GM12872 (cell line): ENCODE results near the gene SCMH1.
A peak's percentile ranks its signal among the peaks of the same experiment; 100 is the strongest.

Experiments used
- TF ChIP-seq, protein P1 (sequence below): IDR thresholded peaks from 3 replicates; pipeline ENCODE4 v1.5.1; 2011; ENCODE audit warnings: low read depth, mild to moderate bottlenecking, low read length, moderate library complexity; ENCODE audit not compliant: insufficient read depth

The SCMH1 gene

DNA sequence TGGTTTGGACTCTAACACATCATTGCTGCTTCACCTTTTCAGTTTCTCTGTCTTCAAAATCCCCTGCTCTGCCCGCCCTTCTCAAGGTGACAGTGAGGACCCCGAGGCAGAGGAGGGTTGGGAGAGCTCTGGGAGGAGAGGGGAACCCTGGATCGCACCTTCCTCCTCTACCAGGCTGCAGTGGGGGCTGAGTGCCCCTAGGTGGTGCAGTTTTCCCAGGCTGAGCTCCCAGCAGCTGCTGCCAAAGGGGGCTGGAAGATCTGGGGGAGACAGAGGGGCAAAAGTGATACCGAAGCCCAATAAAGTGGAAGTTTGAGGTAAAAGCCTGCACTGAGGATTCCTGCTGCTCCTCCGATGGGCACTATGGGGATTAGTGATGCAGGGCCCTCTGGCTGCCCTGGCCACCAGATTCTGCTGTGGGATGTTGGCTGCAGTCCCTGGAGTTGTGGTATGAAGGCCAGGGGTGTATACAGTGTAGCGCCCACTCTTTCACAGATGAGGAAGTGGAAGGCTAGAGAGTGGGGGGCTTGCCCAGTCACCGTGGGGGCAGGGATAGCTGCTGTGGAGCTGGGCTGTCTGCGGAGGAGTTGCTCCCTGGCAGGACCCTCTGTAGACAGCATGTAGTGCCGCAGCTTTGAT, 40.7 kb upstream of the SCMH1 start:
- TF ChIP-seq, protein P1, sequence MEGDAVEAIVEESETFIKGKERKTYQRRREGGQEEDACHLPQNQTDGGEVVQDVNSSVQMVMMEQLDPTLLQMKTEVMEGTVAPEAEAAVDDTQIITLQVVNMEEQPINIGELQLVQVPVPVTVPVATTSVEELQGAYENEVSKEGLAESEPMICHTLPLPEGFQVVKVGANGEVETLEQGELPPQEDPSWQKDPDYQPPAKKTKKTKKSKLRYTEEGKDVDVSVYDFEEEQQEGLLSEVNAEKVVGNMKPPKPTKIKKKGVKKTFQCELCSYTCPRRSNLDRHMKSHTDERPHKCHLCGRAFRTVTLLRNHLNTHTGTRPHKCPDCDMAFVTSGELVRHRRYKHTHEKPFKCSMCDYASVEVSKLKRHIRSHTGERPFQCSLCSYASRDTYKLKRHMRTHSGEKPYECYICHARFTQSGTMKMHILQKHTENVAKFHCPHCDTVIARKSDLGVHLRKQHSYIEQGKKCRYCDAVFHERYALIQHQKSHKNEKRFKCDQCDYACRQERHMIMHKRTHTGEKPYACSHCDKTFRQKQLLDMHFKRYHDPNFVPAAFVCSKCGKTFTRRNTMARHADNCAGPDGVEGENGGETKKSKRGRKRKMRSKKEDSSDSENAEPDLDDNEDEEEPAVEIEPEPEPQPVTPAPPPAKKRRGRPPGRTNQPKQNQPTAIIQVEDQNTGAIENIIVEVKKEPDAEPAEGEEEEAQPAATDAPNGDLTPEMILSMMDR: peak; percentile 96

DNA sequence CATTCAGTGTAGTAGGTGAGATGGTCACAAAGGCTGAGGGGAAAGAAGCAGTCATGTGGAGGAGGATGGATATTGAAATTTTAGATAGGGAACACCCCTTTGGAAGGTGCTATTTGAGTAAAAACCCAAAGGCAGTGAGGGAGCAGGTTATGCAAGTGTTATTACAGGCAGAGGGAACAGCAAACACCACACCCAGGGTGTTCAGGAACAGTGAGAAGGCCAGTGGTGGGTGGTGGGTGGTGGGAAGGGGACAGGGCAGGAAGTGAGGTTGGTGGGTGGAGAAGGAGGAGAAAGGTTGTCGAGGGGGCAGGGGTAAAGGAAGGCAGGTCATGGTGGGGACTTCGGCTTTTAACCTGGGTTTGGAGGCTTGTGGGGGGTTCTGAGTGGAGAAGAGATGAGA, 39.2 kb upstream of the SCMH1 start:
- TF ChIP-seq, protein P1: no peak

DNA sequence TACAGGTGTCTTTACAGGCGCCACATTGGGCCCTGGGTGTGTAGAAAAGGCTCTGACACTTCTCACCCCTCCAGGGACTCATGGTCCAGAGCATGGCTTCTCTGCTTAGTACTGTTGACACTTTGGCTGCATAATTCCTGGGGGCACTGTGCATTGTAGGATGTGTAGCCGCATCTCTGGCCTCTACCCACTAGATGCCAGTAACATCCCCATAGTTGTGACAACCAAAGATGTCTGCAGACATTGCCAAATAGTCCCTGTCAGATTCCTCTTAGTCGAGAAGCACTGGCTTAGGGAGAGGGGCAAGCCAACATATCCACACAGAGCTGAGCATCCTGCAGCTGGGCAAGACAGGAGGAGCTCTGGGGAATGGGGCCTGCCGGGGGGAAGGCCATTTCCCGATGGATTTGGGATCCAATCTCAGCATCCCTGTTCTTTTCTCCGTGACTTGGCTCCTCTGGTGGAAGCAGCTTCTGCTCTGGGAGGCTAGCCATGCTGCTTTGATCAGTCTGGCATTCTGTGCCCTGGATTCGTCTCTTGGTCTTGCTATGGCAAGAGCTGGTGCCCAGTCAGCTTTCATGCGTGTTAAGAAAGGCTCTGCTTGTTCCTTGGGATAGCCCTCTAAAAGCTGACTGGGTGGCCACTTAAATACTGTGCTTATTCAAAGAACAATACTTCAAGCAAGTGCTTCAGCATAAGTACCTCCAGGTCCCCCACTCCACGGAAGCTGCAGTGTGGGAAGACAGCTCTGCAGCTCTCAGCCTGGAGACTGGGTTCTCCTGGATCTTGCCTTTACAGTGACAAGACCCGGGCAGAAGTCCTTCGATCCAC, 38.3 kb upstream of the SCMH1 start:
- TF ChIP-seq, protein P1: no peak

DNA sequence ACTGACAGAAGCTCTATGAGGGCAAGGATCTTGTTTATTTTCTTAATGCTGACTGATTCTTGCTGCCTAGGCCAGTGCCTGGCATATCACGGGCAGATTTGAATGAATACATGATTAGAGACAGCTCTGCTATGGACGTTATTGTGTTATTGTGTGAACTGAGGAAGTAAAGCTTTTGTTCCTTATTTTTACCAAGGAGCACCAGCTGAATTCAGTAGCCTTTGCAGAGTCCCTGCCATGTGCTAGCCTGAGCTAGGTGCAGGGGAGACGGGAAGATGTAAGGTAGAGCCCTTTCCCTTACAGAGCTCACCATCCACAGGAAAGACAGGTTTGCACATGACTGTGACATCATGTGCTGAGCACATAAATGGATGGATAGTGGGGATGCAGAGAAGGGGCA, 36.0 kb upstream of the SCMH1 start:
- TF ChIP-seq, protein P1: no peak

DNA sequence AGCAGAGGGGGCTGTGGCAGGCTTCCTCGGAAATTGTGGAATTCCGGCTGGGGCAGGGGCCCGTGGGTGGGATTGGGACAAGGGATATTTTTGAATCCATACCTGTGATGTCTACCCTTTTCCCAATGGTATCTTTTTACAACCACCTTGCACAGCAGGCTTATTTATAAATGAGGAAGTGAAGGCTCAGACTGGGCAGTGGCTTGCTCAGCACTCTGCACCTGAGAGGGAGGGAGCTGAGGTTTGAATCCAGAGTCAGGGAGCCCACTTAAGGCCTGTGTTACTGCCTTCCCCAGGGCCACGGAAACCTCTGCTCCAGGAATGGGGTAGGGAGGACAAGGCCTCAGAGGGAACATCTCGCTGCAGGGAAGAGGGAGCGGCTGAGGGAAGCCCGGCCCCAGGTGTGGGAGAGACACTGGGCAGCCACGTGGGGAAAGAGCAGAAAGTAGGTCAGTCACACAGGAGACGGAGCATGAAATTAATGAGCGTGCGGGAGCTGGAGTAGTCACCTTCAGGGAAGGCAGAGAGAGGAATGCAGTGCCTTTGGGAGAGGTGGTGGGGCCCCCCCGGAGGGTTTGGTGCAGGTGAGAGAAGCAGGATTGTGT, 35.4 kb upstream of the SCMH1 start:
- TF ChIP-seq, protein P1: no peak

DNA sequence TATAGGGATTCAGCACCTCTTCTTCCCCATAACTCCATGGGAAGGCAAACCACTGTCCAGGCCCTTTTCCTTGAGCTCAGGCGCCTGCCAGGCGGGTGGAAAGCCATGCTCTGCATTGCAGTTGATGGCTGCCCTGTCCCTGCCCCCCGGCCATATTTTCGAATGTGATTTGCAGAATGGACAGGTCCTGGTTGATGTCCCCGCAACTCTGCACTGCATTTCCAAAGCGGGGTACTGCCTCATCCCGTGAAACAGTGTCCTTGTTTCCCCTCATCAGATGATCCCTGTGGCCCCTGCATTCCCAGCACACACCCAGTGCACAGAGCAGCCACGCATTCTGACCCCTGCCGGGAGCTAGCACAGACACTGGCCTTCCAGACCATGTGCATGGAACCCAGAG, 33.7 kb upstream of the SCMH1 start:
- TF ChIP-seq, protein P1: no peak

DNA sequence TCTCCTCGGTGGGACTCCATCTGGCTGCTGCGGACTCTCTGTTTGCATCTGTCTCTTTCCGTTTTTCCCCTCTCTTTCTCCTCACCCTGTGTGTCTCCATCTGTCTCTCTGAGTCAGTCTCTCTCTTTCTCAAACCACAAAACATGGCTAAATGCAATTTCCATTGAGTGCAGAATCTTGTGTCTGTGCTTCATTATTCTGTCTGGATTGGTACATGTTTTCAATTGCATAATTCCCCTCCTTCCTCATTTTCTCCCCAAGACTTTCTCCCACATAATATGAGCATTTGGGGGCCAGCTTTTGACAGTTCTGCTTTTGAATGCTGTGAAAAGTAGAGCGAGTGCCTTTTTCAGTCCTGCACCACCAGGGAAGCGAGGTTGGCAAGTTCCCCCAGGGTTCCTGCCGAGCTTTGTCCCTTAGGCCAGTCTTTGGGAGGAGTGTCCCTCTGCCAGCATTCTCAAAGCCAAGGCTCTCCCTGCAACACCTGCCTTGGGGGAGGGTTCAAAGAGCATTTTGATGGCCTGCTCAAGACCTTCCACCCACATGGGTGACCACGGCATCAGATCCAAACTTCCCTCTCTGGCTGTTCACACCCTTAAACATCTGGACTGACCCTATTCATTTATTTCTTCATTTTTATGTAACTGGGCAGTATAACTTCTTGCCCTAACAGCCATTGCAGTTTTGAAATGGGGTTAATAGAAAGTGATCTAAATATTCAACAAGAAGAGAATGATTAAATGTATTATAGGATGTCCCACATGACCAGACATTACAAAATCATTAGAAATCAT, 32.8 kb upstream of the SCMH1 start:
- TF ChIP-seq, protein P1: no peak
